Left ventricle myocardium inferior (tissue), 1 donor: Measurements from ENCODE around the gene BNIP5. TPM values are rescaled to one million over a fixed set of nuclear protein-coding genes. Genes with fewer than 3 reads are reported as not detected.

ENCODE experiments used
- DNase-seq: peaks from one replicate; pipeline ENCODE4 v3.0.0-alpha.2; 2020
- H3K27ac ChIP-seq: fragments of 200-600 bp; replicated peaks from 2 replicates; pipeline ENCODE4 v1.8.0; 2021
- H3K27me3 ChIP-seq: fragments of 200-600 bp; 2 replicates; pipeline ENCODE4 v1.8.0; 2021; ENCODE audit warnings: low read depth
- H3K36me3 ChIP-seq: fragments of 200-600 bp; 2 replicates; pipeline ENCODE4 v1.8.0; 2021
- H3K4me1 ChIP-seq: fragments of 200-600 bp; 2 replicates; pipeline ENCODE4 v1.8.0; 2021
- H3K4me3 ChIP-seq: fragments of 200-600 bp; 2 replicates; pipeline ENCODE4 v1.8.0; 2021; ENCODE audit warnings: mild to moderate bottlenecking, moderate library complexity
- H3K9me3 ChIP-seq: fragments of 200-600 bp; replicated peaks from 2 replicates; pipeline ENCODE4 v1.8.0; 2021
- intact Hi-C: fragments of 100-400 bp; cut with micrococcal nuclease; formaldehyde crosslinking; loops from one replicate; pipeline ENCODE4 v1.11.0; 2022
- total RNA-seq: library from RNA; stranded (reverse); fragmentation: NEBNext Ultra II Directional; extraction: Animal tissue kit (Norgen Biotek cat#: 25700); gene quantifications from one replicate; pipeline ENCODE4 v1.2.1, GENCODE V29; 2021
- TF ChIP-seq, protein P1 (sequence below): fragments of 200-600 bp; IDR thresholded peaks from 2 replicates; pipeline ENCODE4 v1.8.0; 2021; ENCODE audit warnings: antibody characterized with exemption, mild to moderate bottlenecking, borderline replicate concordance
- donor health status: DM: no; HTN: yes; CAD: no; lungs with severe emphysema.

BNIP5 gene
- total RNA-seq, 1 donor from 2014 or later: not detected

DNA sequence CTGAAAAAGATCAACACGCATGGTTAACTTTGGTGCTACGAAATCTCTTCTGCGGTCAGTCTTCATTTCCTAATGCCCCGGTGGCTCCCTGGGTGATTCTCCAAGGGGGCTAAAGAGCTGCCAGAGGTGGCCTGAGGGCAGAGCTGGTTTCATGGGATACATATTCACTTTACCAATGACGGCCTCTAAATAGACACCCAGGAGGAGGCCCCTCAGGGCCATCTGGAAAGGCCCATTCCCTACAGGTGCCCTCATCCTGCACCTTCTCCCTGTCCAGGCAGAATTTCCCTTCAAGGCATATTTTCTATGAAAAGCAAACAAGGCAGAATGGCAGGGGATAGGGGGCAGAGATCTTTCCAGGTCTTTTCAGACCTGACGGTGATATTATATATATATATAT, 12.5 kb downstream of the BNIP5 start:
- no peak for DNase-seq
- TF ChIP-seq, protein P1, sequence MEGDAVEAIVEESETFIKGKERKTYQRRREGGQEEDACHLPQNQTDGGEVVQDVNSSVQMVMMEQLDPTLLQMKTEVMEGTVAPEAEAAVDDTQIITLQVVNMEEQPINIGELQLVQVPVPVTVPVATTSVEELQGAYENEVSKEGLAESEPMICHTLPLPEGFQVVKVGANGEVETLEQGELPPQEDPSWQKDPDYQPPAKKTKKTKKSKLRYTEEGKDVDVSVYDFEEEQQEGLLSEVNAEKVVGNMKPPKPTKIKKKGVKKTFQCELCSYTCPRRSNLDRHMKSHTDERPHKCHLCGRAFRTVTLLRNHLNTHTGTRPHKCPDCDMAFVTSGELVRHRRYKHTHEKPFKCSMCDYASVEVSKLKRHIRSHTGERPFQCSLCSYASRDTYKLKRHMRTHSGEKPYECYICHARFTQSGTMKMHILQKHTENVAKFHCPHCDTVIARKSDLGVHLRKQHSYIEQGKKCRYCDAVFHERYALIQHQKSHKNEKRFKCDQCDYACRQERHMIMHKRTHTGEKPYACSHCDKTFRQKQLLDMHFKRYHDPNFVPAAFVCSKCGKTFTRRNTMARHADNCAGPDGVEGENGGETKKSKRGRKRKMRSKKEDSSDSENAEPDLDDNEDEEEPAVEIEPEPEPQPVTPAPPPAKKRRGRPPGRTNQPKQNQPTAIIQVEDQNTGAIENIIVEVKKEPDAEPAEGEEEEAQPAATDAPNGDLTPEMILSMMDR: no peak

DNA sequence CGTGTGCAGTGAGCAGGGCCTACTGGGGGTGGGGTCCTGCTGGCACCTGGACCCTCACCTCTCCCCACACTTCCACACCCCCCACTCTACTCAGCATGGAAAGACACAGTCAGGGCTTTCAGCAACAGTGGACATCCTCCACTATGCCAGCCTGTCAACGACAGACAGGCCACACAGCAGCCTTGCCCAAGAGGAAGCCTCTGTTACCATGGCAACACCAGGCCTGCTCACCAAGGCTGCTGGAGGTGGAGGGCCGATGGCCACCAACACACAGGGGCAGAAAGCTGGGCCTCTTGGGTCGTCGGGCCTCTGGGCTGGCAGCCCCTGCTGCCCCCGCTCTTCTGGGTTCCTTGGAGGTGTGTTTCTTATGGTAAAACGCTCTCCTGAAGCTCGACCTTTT, 13.6 kb downstream of the BNIP5 start:
- no peaks in the 10 kb centered on the region for H3K4me1 ChIP-seq
- no peak overlapping the region for H3K4me3 ChIP-seq
- no peaks in the 10 kb centered on the region for H3K36me3 ChIP-seq
- intact Hi-C loops: no loop called here
- DNase-seq: no peak
- no peak overlapping the region for H3K27ac ChIP-seq
- H3K9me3 ChIP-seq: no peaks in the 10 kb centered on the region
- peaks cover 74% of the 10 kb centered on the region for H3K27me3 ChIP-seq
- TF ChIP-seq, protein P1: no peak

More for the DNA sequence above, 12.5 kb downstream of the BNIP5 start:
- Histone ChIP-seq H3K36me3 (no peaks in the 10 kb centered on the region), H3K27me3 (peaks cover 75% of the 10 kb centered on the region), H3K4me3 (no peak overlapping the region), H3K4me1 (no peaks in the 10 kb centered on the region), H3K9me3 (no peaks in the 10 kb centered on the region), H3K27ac (no peak overlapping the region)
- intact Hi-C loops: no loop called here

DNA sequence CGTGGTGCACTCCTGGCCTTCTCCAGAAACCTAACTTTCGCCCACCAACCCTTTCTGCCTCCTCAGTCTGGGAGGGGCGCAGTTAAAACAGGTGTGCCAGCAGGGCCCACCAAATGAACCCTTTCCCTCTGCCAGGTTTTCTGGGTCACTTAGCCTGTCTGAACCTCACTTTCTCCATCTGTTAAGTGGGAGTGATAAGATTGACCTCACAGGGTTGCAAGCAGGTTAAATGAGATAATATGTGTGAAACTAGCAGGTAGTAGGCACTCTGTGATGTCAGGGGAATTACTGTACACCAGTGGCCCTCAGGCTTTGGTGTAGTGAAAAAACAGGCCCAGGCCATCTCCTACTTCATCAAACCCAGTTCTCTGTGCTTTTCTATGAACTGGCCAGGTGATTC, 14.1 kb downstream of the BNIP5 start:
- Histone ChIP-seq H3K36me3 (no peaks in the 10 kb centered on the region), H3K4me3 (no peak overlapping the region), H3K4me1 (no peaks in the 10 kb centered on the region), H3K27ac (no peak overlapping the region), H3K9me3 (no peaks in the 10 kb centered on the region), H3K27me3 (peaks cover 77% of the 10 kb centered on the region)
- intact Hi-C loops: no loop called here
- DNase-seq: no peak
- TF ChIP-seq, protein P1: no peak

DNA sequence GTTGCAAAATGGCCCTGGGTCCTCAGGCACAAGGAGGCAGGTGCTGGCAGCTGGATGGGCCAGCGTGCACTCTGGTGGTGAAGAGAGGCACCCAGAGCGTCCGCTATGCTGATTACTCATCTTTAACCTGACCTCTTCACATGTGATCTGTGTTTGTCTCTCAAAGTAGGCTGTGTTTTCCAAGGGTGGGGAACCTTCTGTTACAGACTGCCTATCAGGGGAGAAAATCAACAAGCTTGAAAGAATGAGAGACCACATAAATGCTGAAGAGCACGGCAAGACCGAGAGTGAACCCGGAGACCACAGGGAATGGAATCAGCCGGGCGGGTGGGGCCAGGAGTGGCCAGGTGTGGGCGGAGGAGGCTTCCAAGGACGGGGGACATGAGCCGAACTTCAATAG, 16.2 kb downstream of the BNIP5 start:
- Histone ChIP-seq H3K9me3 (no peaks in the 10 kb centered on the region), H3K27me3 (peaks cover 78% of the 10 kb centered on the region)
- intact Hi-C loops: no loop called here

DNA sequence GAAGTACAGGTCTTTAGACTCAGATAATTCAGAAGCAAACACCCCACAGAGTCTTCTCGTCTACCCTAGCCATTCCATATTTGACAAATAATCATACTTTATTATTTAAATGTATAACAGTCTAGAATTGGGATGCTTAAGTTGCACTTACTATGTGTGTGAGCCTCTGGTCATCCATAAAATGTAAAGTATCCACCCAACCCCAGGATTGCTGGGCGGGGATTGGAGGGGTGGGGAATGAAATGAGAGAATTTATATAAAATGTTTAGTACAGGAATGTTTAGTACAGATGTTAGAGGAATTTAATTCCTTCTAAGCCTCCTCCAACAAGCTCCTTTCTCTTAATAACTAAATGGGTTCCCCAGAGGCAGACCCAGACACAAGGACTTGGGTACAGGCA, 16.9 kb downstream of the BNIP5 start:
- H3K4me3 ChIP-seq: no peak overlapping the region
- H3K27ac ChIP-seq: no peak overlapping the region
- no peak for DNase-seq
- H3K27me3 ChIP-seq: peaks cover 73% of the 10 kb centered on the region
- H3K9me3 ChIP-seq: no peaks in the 10 kb centered on the region
- H3K36me3 ChIP-seq: no peaks in the 10 kb centered on the region
- no peaks in the 10 kb centered on the region for H3K4me1 ChIP-seq
- intact Hi-C loops: no loop called here
- TF ChIP-seq, protein P1: no peak

More for the DNA sequence above, 16.2 kb downstream of the BNIP5 start:
- DNase-seq: no peak
- Histone ChIP-seq H3K4me1 (no peaks in the 10 kb centered on the region), H3K27ac (no peak overlapping the region), H3K36me3 (no peaks in the 10 kb centered on the region), H3K4me3 (no peak overlapping the region)
- TF ChIP-seq, protein P1: no peak

DNA sequence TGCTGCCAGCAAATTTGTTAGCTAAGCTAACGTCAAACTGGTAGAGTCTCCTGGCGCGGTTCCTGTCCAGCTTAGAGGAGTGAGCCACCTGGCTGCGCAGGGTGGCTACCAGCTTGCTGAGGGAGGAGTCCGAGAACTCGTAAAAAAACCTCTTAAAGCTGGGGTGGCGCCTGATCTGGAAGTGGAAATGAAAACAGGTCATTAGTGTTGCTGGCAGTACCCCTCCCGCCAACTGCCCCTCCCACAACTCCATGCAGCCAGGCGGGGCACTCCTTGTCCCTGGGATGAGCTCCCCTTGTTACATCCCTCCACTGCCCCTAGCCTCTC, 17.3 kb downstream of the BNIP5 start:
- peaks cover 75% of the 10 kb centered on the region for H3K27me3 ChIP-seq
- H3K4me1 ChIP-seq: no peaks in the 10 kb centered on the region
- H3K4me3 ChIP-seq: no peak overlapping the region
- no peaks in the 10 kb centered on the region for H3K9me3 ChIP-seq
- TF ChIP-seq, protein P1: no peak
- no peak for DNase-seq
- intact Hi-C loops: no loop called here
- H3K36me3 ChIP-seq: no peaks in the 10 kb centered on the region
- H3K27ac ChIP-seq: no peak overlapping the region
